ENCODE results near the gene STAC3. TPM values are rescaled to one million over a fixed set of nuclear protein-coding genes. Genes with fewer than 3 reads are reported as not detected.

STAC3 gene
- total RNA-seq, 1 experiment from 2014 or later = 2.5 TPM

- DNase-seq (ENCODE audit: low read depth, low spot score) (no peak), ATAC-seq (peak; percentile 18)
- ChIA-PET CTCF (interaction anchor here (0.6 to 2.3 kb wide), 4 partner anchors 12 to 238 kb away, joined by 3 to 15 read pairs (median 3); partner anchors contain the start of gene INHBE), POLR2A (no interaction called here), RAD21 (ENCODE audit: low non-redundant PET in 1 of 2, low total read pairs in 2 of 2, uncharacterized antibody in 2 of 2, unreplicated experiment in 2 of 2) (interaction anchor here in 1 of 2 experiments (1.1 kb wide), 1 partner anchor 26 kb away, joined by 4 read pairs; no protein-coding TSS in a partner anchor)
- BruUV-seq (replicated peaks) = no TSS peak
- Histone ChIP-seq H3K4me3 (replicated peaks in 1 of 2; ENCODE audit: low read depth in 1 of 2, low read length in 2 of 2) (peak overlapping the region; percentile 53 to 81), H2AFZ (ENCODE audit: low read depth, low read length, poor library complexity, severe bottlenecking) (peak overlapping the region; percentile 61), H3K27me3 (ENCODE audit: insufficient read depth, low read length) (no peaks in the 10 kb centered on the region), H3K4me1 (ENCODE audit: control insufficient read depth in 1 of 2, insufficient read depth in 2 of 2, low read length in 2 of 2) (peaks cover 17 to 50% of the 10 kb centered on the region in 2 experiments), H3K79me2 (ENCODE audit: insufficient read depth, low read length) (no peaks in the 10 kb centered on the region), H3K4me2 (ENCODE audit: low read length) (peak overlapping the region; percentile 97), H3K9me3 (ENCODE audit: control insufficient read depth in 1 of 2, insufficient read depth in 1 of 2, low read depth in 1 of 2, low read length in 2 of 2) (no peaks in the 10 kb centered on the region), H4K20me1 (ENCODE audit: insufficient read depth) (no peaks in the 10 kb centered on the region), H3K9ac (ENCODE audit: low read length) (peak overlapping the region; percentile 69), H3K9me2 (ENCODE audit: insufficient read depth) (no peaks in the 10 kb centered on the region), H3K27ac (ENCODE audit: low read depth, low read length) (peak overlapping the region; percentile 42; the same call in 1 of the 2 replicates), H3K36me3 (ENCODE audit: control insufficient read depth in 1 of 2, insufficient read depth in 2 of 2, low read length in 2 of 2) (no peaks in the 10 kb centered on the region)
- intact Hi-C loops (cut with micrococcal nuclease) = no loop called here
- no peak for TF ChIP-seq POLR2A (IDR thresholded peaks at IDR 0.05; ENCODE audit: borderline replicate concordance, extremely low read depth, insufficient read depth, insufficient read length)
- TF ChIP-seq SRF (IDR thresholded peaks at IDR 0.05; ENCODE audit: low read depth) = no peak
- TF ChIP-seq EGR1 (IDR thresholded peaks at IDR 0.05; ENCODE audit: low read depth) = no peak
- TF ChIP-seq SIN3A (IDR thresholded peaks at IDR 0.05; ENCODE audit: low read depth) = no peak
- TF ChIP-seq ZFX (IDR thresholded peaks at IDR 0.05) = no peak
- no peak for TF ChIP-seq CTCF (IDR thresholded peaks at IDR 0.05 in 2 of 3, conservative IDR thresholded peaks at IDR 0.05 in 1 of 3; ENCODE audit: borderline replicate concordance in 1 of 3, insufficient read depth in 1 of 3, low read depth in 2 of 3, low read length in 2 of 3)
- no peak for TF ChIP-seq POLR2AphosphoS5 (IDR thresholded peaks at IDR 0.05; ENCODE audit: low read depth, low read length)
Observed at GRCh38 chr12:57216921-57217879, 33.8 kb downstream of the STAC3 start.
